Stomach (tissue), 4 donors: Measurements from ENCODE around the gene APBA1.

Source experiments
- CTCF ChIP-seq, 7 experiments: fragments of 450-650 bp in 4 of 7; fragments of 200-600 bp in 3 of 7; sonication (generic) in 3 of 7; IDR thresholded peaks; one replicate each; pipeline ENCODE4 v1.5.1; 2016 to 2019; ENCODE audit warnings: antibody characterized with exemption in 7 of 7, control low read depth in 2 of 7, mild to moderate bottlenecking in 1 of 7
- POLR2A ChIP-seq, 4 donors: fragments of 450-650 bp; IDR thresholded peaks; one replicate each; pipeline ENCODE4 v1.6.1; 2016; ENCODE audit warnings: antibody characterized with exemption in 4 of 4, control low read depth in 2 of 4, mild to moderate bottlenecking in 1 of 4, moderate library complexity in 1 of 4
- POLR2AphosphoS5 ChIP-seq, 3 donors: sonication (generic); formaldehyde crosslinking; IDR thresholded peaks; one replicate each; pipeline ENCODE4 v1.6.1; 2016; ENCODE audit warnings: antibody characterized with exemption in 3 of 3

DNA sequence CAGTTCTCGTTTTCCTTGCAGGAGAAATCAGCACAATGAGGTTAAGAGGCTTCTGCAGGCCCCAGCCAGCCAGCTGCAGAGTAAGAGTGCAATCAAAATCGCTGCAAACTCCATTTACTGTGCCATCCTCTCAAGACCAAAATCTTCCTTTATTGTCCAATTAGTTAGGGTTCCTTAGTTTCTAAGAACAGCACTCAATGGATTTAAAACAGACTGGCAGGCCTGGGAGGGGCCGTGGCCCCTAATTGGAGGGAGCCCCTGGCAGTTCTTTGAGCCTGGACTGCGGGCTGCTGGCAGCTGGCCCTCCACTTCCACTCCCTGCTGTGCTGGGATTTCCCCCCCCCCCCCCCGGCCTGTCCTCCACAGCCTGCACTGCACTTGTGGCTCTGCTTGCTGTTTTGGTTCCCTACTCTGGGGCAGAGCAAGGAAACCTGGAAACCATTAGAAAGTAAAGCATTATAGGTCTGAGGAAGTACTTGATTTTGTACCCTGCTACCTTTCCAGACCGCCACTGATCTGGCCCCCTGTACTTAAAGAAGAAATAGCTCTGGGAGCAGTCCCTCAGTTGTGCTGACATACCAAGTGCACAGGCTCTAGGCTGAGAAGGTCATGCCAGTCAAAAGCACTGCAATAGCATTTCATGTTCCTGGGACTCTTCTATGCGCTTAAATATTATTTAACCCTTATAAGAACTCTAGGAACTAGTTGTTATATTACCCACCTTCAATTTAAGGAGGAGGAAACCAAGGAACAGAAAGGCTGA, 129.0 kb downstream of the APBA1 start:
- no peak for TF ChIP-seq CTCF (IDR thresholded peaks at IDR 0.05)
- TF ChIP-seq POLR2A (IDR thresholded peaks at IDR 0.05), result no peak
- TF ChIP-seq POLR2AphosphoS5 (IDR thresholded peaks at IDR 0.05), result no peak
